Gastrocnemius medialis (tissue), 4 donors: ENCODE data around the gene DCAF6.

Experiments used
- CTCF ChIP-seq, 5 experiments: fragments of 450-650 bp in 3 of 5; fragments of 200-600 bp in 2 of 5; sonication (generic) in 2 of 5; IDR thresholded peaks in 4 of 5; conservative IDR thresholded peaks in 1 of 5; 1 replicate in 4 of 5; 2 replicates in 1 of 5; pipeline ENCODE4 v1.5.1; 2016 to 2019; ENCODE audit warnings: antibody characterized with exemption in 5 of 5, mild to moderate bottlenecking in 3 of 5, moderate library complexity in 3 of 5
- POLR2A ChIP-seq, 2 donors: fragments of 450-650 bp; IDR thresholded peaks; one replicate each; pipeline ENCODE4 v1.6.1; 2017; ENCODE audit warnings: antibody characterized with exemption in 2 of 2, mild to moderate bottlenecking in 2 of 2, moderate library complexity in 2 of 2

GRCh38 chr1:167927046-167927754, 9.3 kb upstream of the DCAF6 start:
- TF ChIP-seq CTCF (IDR thresholded peaks at IDR 0.05 in 4 of 5, conservative IDR thresholded peaks at IDR 0.05 in 1 of 5) (no peak), POLR2A (IDR thresholded peaks at IDR 0.05) (no peak)
